Measurements from ENCODE around the gene C12orf43.

The C12orf43 gene

DNA sequence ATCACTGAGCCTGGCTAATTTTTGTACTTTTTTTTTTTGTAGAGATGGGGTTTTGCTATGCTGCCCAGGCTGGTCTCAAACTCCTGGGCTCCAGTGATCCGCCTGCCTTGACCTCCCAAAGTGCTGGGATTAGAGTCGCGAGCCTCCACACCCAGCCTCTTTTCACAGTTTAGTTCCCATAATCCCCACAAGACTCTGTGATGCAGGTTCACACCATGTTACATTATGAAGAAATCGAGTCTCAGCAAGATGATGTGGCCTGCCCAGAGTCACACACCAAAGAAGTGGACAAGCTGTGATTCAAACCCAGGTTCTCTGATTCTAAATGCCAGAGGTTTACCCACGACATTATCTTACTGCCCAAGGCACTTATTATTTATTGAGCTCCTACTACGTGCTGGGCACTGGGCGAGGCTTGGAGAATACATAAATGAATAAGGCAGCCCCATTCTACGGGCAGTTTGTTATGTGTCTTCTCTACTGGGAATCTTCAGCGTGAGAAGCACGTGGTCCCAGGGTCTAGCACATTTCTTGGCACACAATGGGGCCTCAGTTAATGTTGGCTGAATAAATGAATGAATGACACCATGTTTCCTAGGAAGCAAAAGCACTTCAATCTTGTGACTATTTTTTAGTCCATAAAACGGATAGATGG, 46.2 kb upstream of the C12orf43 start:
- DNase-seq: no peak
- Histone ChIP-seq H2BK5ac (ENCODE audit: low read depth, low read length, poor library complexity) (no peak overlapping the region), H3K14ac (ENCODE audit: low read length) (no peak overlapping the region), H2BK120ac (ENCODE audit: insufficient read depth, low read length, poor library complexity) (no peak overlapping the region), H3K27ac (ENCODE audit: low read depth, low read length) (no peak overlapping the region), H4K12ac (ENCODE audit: low read depth, low read length) (no peak overlapping the region), H2AK5ac (ENCODE audit: low read length) (no peak overlapping the region), H3K79me2 (ENCODE audit: control insufficient read depth, insufficient read depth, low read length, poor library complexity) (no peaks in the 10 kb centered on the region), H3K79me1 (ENCODE audit: low read length) (no peaks in the 10 kb centered on the region), H3K4me1 (ENCODE audit: control insufficient read depth in 1 of 2, insufficient read depth in 2 of 2, low read length in 2 of 2) (no peaks in the 10 kb centered on the region), H3K23ac (ENCODE audit: low read length) (no peak overlapping the region), H3K4me2 (ENCODE audit: low read length) (no peak overlapping the region), H3K27me3 (ENCODE audit: insufficient read depth, low read length) (no peaks in the 10 kb centered on the region), H2AFZ (ENCODE audit: insufficient read depth, low read length, poor library complexity) (no peak overlapping the region), H3K36me3 (ENCODE audit: control insufficient read depth in 1 of 2, insufficient read depth in 2 of 2, low read length in 2 of 2) (no peaks in the 10 kb centered on the region), H3K4me3 (ENCODE audit: low read depth, low read length) (no peak overlapping the region), H4K8ac (ENCODE audit: low read depth, low read length) (no peak overlapping the region), H3K18ac (ENCODE audit: low read length) (no peak overlapping the region), H2BK12ac (ENCODE audit: low read length) (no peak overlapping the region), H3K9me3 (ENCODE audit: insufficient read depth, low read depth, low read length) (peaks cover 2% of the 10 kb centered on the region), H4K91ac (ENCODE audit: low read depth, low read length) (no peak overlapping the region), H3K4ac (ENCODE audit: low read depth, low read length) (no peak overlapping the region), H3K9ac (ENCODE audit: low read length) (no peak overlapping the region)
- WGBS (ENCODE audit: extremely low coverage, insufficient coverage, insufficient read length): no CpG with 5 or more reads among the region's 11 CpGs

DNA sequence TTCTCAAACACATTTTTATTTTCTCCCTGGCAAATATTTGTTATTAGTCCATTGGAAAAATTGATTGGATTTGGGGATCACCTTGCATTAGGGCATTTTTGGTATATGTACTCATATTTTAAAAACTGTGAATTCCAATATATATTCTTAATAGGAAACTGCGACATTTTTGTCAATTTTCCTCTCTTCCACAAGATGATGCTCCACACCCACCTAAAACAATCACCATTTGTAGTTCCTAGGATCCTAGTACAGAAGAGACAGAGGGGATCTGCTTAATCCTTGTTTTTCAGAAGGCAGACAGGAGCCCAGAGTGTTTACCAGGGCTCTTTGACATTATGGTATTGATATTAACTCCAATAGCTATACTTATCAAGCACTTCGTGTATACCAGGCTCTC, 45.5 kb upstream of the C12orf43 start:
- no peak overlapping the region for H4K8ac ChIP-seq (ENCODE audit: low read depth, low read length)
- no peaks in the 10 kb centered on the region for H3K79me1 ChIP-seq (ENCODE audit: low read length)
- no peak overlapping the region for H3K23ac ChIP-seq (ENCODE audit: low read length)
- H4K91ac ChIP-seq (ENCODE audit: low read depth, low read length): no peak overlapping the region
- no peak overlapping the region for H2AFZ ChIP-seq (ENCODE audit: insufficient read depth, low read length, poor library complexity)
- no peak overlapping the region for H3K18ac ChIP-seq (ENCODE audit: low read length)
- H3K9ac ChIP-seq (ENCODE audit: low read length): no peak overlapping the region
- H3K4me2 ChIP-seq (ENCODE audit: low read length): no peak overlapping the region
- no CpG with 5 or more reads among the region's 2 CpGs for WGBS (ENCODE audit: extremely low coverage, insufficient coverage, insufficient read length)
- H2AK5ac ChIP-seq (ENCODE audit: low read length): no peak overlapping the region
- no peak overlapping the region for H3K14ac ChIP-seq (ENCODE audit: low read length)
- no peak overlapping the region for H2BK12ac ChIP-seq (ENCODE audit: low read length)
- no peak overlapping the region for H2BK120ac ChIP-seq (ENCODE audit: insufficient read depth, low read length, poor library complexity)
- no peak overlapping the region for H4K12ac ChIP-seq (ENCODE audit: low read depth, low read length)
- H3K79me2 ChIP-seq (ENCODE audit: control insufficient read depth, insufficient read depth, low read length, poor library complexity): no peaks in the 10 kb centered on the region
- no peak overlapping the region for H3K4me3 ChIP-seq (ENCODE audit: low read depth, low read length)
- H3K4ac ChIP-seq (ENCODE audit: low read depth, low read length): no peak overlapping the region
- DNase-seq: peak in 1 of 2 donors; percentile 46
- no peak overlapping the region for H2BK5ac ChIP-seq (ENCODE audit: low read depth, low read length, poor library complexity)
- no peak overlapping the region for H3K27ac ChIP-seq (ENCODE audit: low read depth, low read length)
- no peaks in the 10 kb centered on the region for H3K4me1 ChIP-seq (ENCODE audit: control insufficient read depth in 1 of 2, insufficient read depth in 2 of 2, low read length in 2 of 2)
- no peaks in the 10 kb centered on the region for H3K27me3 ChIP-seq (ENCODE audit: insufficient read depth, low read length)
- peaks cover 2% of the 10 kb centered on the region for H3K9me3 ChIP-seq (ENCODE audit: insufficient read depth, low read depth, low read length)
- H3K36me3 ChIP-seq (ENCODE audit: control insufficient read depth in 1 of 2, insufficient read depth in 2 of 2, low read length in 2 of 2): no peaks in the 10 kb centered on the region

DNA sequence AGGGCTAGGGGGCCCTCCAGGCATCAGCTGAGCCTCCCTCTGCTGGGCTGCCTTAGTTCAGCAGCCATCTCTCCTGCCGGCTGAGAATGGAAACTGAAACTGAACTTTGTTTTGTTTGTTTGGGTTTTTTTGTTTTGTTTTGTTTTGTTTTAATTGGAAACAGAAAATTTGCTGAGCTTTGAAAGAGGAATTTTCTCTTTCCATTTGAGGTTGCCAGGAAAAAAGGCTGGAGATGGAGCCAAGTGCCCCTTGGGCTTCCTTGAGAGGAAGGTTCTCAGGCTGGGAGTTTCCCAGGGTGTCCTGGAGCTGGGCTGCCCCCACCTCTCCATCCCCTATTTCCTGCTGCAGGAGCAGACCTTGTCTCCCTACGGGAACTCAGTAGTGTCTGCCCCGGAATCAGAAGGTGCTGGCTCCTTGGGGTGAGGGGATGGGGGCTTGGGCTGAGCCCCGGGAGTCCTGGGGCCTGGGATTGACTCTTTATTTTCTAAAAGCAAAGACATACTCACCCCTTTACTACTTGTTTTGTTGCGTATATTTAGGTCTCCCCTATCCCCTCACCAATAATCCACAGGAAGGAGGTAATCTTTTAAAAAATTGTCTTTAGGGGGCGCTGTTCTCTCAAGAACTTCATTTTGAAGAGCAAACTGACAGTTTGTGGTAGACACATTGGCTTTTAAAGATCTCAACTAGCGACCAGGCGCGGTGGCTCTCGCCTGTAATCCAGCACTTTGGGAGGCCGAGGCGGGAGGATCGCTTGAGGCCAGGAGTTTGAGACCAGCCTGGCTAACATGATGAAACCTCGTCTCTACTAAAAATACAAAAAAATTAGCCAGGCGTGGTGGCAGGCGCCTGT, 44.1 kb upstream of the C12orf43 start:
- Histone ChIP-seq H2BK12ac (ENCODE audit: low read length) (no peak overlapping the region), H3K23ac (ENCODE audit: low read length) (no peak overlapping the region), H3K27ac (ENCODE audit: low read depth, low read length) (no peak overlapping the region), H3K27me3 (ENCODE audit: insufficient read depth, low read length) (no peaks in the 10 kb centered on the region), H3K79me2 (ENCODE audit: control insufficient read depth, insufficient read depth, low read length, poor library complexity) (no peaks in the 10 kb centered on the region), H2AFZ (ENCODE audit: insufficient read depth, low read length, poor library complexity) (no peak overlapping the region), H3K14ac (ENCODE audit: low read length) (no peak overlapping the region), H3K36me3 (ENCODE audit: control insufficient read depth in 1 of 2, insufficient read depth in 2 of 2, low read length in 2 of 2) (no peaks in the 10 kb centered on the region), H3K4me1 (ENCODE audit: control insufficient read depth in 1 of 2, insufficient read depth in 2 of 2, low read length in 2 of 2) (no peaks in the 10 kb centered on the region), H3K4ac (ENCODE audit: low read depth, low read length) (no peak overlapping the region), H2BK120ac (ENCODE audit: insufficient read depth, low read length, poor library complexity) (no peak overlapping the region), H4K8ac (ENCODE audit: low read depth, low read length) (no peak overlapping the region), H3K79me1 (ENCODE audit: low read length) (no peaks in the 10 kb centered on the region), H3K4me2 (ENCODE audit: low read length) (no peak overlapping the region), H3K9me3 (ENCODE audit: insufficient read depth, low read depth, low read length) (peaks cover 2% of the 10 kb centered on the region), H3K18ac (ENCODE audit: low read length) (no peak overlapping the region), H4K12ac (ENCODE audit: low read depth, low read length) (no peak overlapping the region), H2BK5ac (ENCODE audit: low read depth, low read length, poor library complexity) (no peak overlapping the region), H3K9ac (ENCODE audit: low read length) (no peak overlapping the region), H3K4me3 (ENCODE audit: low read depth, low read length) (no peak overlapping the region), H4K91ac (ENCODE audit: low read depth, low read length) (no peak overlapping the region), H2AK5ac (ENCODE audit: low read length) (no peak overlapping the region)
- no CpG with 5 or more reads among the region's 16 CpGs for WGBS (ENCODE audit: extremely low coverage, insufficient coverage, insufficient read length)
- DNase-seq: peak; percentile 21 to 92

DNA sequence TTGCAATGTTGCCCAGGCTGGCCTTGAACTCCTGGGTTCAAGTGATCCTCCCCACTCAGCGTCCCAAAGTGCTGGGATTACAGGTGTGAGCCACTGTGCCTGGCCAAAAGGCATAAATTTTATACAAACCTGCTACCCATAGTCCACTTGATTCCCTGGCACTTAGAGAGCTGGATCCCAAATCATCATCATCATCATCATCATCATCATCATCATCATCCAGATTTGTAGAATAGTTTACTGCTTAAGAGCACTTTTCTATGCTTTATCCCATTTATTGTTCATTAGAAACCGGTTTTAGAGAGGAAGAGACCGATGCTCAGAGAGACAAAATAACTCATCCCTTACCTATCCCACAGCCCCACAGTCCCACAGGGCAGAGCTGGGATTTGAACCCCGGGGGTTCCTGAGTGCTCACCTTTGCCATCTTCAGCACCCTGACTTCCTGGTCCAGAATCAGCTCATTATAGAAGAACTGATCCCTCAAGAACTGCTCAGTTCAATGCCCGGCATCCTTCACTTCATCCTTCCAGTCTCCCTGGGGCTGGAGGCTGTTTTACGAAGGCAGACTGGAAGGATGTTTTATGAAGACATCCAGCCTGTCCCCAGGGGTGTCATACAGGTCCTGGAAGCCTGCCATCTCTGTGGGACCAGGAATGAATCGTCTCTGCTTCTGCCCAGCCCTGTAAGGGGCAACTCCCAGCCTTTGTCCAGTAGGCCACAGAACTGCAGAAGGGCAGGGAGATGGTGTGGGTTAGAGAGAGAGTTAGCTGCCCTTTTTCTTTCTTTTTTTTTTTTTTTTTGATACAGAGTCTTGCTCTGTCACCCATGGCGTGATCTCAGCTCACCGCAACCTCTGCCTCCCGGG, 43.0 kb upstream of the C12orf43 start:
- no CpG with 5 or more reads among the region's 10 CpGs for WGBS (ENCODE audit: extremely low coverage, insufficient coverage, insufficient read length)
- Histone ChIP-seq H3K27me3 (ENCODE audit: insufficient read depth, low read length) (no peaks in the 10 kb centered on the region), H2BK5ac (ENCODE audit: low read depth, low read length, poor library complexity) (no peak overlapping the region)

More for the DNA sequence above, 43.0 kb upstream of the C12orf43 start:
- H4K8ac ChIP-seq (ENCODE audit: low read depth, low read length): no peak overlapping the region
- H3K36me3 ChIP-seq (ENCODE audit: control insufficient read depth in 1 of 2, insufficient read depth in 2 of 2, low read length in 2 of 2): no peaks in the 10 kb centered on the region
- H2BK12ac ChIP-seq (ENCODE audit: low read length): no peak overlapping the region
- no peak overlapping the region for H3K18ac ChIP-seq (ENCODE audit: low read length)
- H3K9ac ChIP-seq (ENCODE audit: low read length): no peak overlapping the region
- no peak overlapping the region for H2BK120ac ChIP-seq (ENCODE audit: insufficient read depth, low read length, poor library complexity)
- no peak for DNase-seq
- no peaks in the 10 kb centered on the region for H3K79me2 ChIP-seq (ENCODE audit: control insufficient read depth, insufficient read depth, low read length, poor library complexity)
- H3K9me3 ChIP-seq (ENCODE audit: insufficient read depth, low read depth, low read length): peaks cover 2% of the 10 kb centered on the region
- H2AFZ ChIP-seq (ENCODE audit: insufficient read depth, low read length, poor library complexity): no peak overlapping the region
- H4K91ac ChIP-seq (ENCODE audit: low read depth, low read length): no peak overlapping the region
- no peak overlapping the region for H3K23ac ChIP-seq (ENCODE audit: low read length)
- H3K4ac ChIP-seq (ENCODE audit: low read depth, low read length): no peak overlapping the region
- H3K4me2 ChIP-seq (ENCODE audit: low read length): no peak overlapping the region
- no peak overlapping the region for H4K12ac ChIP-seq (ENCODE audit: low read depth, low read length)
- no peak overlapping the region for H2AK5ac ChIP-seq (ENCODE audit: low read length)
- no peak overlapping the region for H3K4me3 ChIP-seq (ENCODE audit: low read depth, low read length)
- H3K79me1 ChIP-seq (ENCODE audit: low read length): no peaks in the 10 kb centered on the region
- no peak overlapping the region for H3K14ac ChIP-seq (ENCODE audit: low read length)
- H3K4me1 ChIP-seq (ENCODE audit: control insufficient read depth in 1 of 2, insufficient read depth in 2 of 2, low read length in 2 of 2): no peaks in the 10 kb centered on the region
- H3K27ac ChIP-seq (ENCODE audit: low read depth, low read length): no peak overlapping the region

Measured in trophoblast cell (in vitro differentiated cells and primary cell).